Renal cortex interstitium (tissue), 11 donors: Measurements from ENCODE around the gene SMIM9. TPM values are rescaled to one million over a fixed set of nuclear protein-coding genes. Genes with fewer than 3 reads are reported as not detected.
"Not testable (repeated sequence)": the region's sequence is repeated elsewhere in the genome, so short reads cannot be mapped to it uniquely, and the experiment has no call there.

Experiments used
- DNase-seq, 11 donors: peaks; one replicate each; pipeline ENCODE4 v3.0.0-alpha.2; 2013; ENCODE audit warnings: low read depth in 9 of 11, low spot score in 4 of 11; ENCODE audit errors: extremely low read depth in 1 of 11
- polyA plus RNA-seq, 3 donors: library from polyadenylated mRNA; unstranded; fragments of 120-200 nt; gene quantifications; one replicate each; pipeline ENCODE4 v1.2.1, GENCODE V29; 2013; ENCODE audit not compliant: insufficient read length in 3 of 3

The SMIM9 gene
- polyA plus RNA-seq, 3 donors = not detected

- DNase-seq = no peak
Measured at GRCh38 chrX:154818916-154819770, 15.3 kb downstream of the SMIM9 start.

GRCh38 chrX:154817048-154817618 is 17.3 kb downstream of the SMIM9 start:
- DNase-seq = not testable (repeated sequence)

- not testable (repeated sequence) for DNase-seq
Measured at GRCh38 chrX:154816326-154816898, 18.1 kb downstream of the SMIM9 start.

DNA sequence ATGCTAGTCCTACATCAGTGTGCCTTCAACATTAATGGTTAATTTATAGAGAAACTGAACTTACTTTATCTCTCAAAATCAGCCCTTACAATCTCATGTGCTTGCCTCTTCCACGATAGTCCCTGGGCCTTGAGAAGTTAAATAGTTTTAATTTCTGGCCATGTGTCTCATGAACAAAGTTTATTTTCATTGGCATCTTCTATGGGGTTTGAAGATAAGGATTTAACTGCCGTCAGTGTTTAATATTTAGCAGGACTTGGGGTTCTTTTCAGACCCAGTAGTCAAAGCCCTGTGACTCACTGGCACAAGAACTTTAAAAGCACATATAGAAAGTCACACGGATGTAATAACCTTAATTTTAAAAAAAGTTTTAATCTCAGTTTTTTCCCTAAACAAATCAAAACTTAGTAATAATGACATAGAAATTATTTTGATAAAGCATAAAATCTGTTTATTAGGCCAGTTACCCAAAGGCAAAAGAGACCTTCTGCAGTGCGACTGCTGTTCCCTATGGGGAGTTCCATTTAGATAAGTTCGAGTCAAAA is 19.1 kb downstream of the SMIM9 start:
- no peak for DNase-seq

- DNase-seq = no peak
Measured at GRCh38 chrX:154813801-154814200, 20.7 kb downstream of the SMIM9 start.

DNA sequence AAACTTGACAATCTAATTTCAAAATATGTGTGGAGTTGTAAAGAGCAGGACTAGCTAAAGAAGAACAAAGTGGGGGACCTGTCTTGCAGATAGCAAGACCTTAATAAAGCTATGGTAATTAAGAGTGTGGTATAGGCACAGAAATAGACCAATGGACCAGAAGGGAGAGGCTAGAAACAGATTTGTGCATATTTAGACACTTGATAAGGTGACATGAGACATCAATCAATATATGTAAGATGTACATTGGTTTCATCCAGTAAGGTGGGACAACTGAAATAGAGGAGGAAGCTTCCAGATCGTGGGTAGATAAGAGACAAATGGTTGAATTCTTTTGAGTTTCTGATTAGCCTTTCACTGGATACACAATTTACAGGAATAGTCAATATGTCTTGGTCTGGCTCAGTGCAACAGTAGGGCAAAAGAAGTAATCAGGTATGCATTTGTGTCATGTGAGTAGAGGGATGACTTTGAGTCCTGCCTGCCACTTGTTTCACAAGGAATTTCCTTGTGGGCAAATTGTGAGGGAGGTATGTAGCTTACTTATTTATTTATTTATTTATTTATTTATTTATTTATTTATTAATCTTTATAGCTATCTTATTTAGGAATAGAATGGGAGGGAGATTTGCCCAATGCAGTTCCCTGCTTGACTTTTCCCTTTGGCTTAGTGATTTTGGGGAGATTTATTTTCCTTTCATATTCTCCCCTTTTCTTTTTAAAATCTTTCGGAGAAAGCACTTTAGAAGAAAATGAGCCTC is 21.9 kb downstream of the SMIM9 start:
- DNase-seq = no peak

DNA sequence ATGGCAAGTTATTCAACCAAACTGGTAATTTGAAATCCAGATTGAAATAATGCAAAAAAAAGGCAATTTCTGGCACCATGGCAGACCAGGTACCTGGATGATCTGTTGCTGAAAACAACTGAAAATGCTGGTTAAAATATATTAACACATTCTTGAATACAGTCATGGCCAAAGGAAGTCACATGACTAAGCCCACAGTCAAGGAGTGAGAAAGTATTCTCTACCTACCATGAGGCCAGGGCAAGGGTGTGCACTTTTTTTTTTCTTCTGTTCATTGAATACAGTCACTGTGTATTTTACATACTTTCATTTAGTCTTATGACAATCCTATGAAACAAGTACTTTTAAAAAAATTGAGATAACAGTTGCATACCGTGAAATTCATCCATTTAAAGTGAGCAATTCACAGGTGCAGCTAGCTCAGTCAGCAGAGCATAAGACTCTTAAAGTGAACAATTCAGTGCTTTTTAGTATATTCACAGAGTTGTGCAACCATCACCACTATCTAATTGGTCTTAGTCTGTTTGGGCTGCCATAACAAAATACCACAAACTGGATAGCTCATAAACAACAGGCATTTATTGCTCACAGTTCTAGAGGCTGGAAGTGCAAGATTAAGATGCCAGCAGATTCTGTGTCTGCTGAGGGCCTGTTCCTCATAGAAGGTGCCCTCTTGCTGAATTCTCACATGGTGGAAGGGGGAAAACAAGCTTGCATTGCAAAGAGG is 24.4 kb downstream of the SMIM9 start:
- no peak for DNase-seq

GRCh38 chrX:154806837-154807501 is 27.5 kb downstream of the SMIM9 start:
- DNase-seq = no peak

GRCh38 chrX:154805696-154806091 is 28.8 kb downstream of the SMIM9 start:
- no peak for DNase-seq

GRCh38 chrX:154804957-154805695 is 29.3 kb downstream of the SMIM9 start, which contains the start of gene MPP1:
Gene MPP1 (minus strand): TSS chrX:154805485. CDS start chrX:154805373, 112 bp downstream.
- DNase-seq = peak in 10 of 11 donors; percentile 22 to 67 (median 60)

GRCh38 chrX:154804261-154804956 is 30.1 kb downstream of the SMIM9 start:
- no peak for DNase-seq

DNA sequence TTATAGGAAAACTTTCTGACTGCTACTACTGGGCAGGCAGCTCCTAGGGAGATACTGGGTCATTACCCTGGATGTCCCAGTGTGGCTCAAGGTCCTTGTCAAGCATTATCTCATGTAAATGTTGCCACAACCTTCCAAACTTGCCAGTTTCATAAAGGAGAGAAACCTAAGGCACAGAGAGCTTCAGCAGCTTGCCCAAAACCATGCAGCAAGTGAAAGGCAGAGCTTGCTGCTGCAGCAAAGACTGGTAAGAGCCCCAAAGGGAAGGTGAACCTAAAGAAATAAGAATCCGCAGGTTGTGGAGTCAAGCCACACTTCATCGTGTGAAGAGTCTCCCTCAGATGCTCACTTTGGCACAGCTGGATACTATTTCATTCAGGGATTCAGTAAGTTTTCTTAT is 31.5 kb downstream of the SMIM9 start:
- DNase-seq = no peak

- DNase-seq = no peak
Measured at GRCh38 chrX:154800478-154801210, 33.8 kb downstream of the SMIM9 start.

GRCh38 chrX:154799556-154800348 is 34.7 kb downstream of the SMIM9 start:
- DNase-seq = peak in 1 of 11 donors; percentile 7

- DNase-seq = no peak
Measured at GRCh38 chrX:154797006-154797405, 37.5 kb downstream of the SMIM9 start.
